ENCODE measurements around the gene LMF1. TPM values are rescaled to one million over a fixed set of nuclear protein-coding genes. Genes with fewer than 3 reads are reported as not detected.
"Not testable (repeated sequence)": the region's sequence is repeated elsewhere in the genome, so short reads cannot be mapped to it uniquely, and the experiment has no call there.

The LMF1 gene
- total RNA-seq, 1 donor from 2014 or later, result 21.4 TPM

DNA sequence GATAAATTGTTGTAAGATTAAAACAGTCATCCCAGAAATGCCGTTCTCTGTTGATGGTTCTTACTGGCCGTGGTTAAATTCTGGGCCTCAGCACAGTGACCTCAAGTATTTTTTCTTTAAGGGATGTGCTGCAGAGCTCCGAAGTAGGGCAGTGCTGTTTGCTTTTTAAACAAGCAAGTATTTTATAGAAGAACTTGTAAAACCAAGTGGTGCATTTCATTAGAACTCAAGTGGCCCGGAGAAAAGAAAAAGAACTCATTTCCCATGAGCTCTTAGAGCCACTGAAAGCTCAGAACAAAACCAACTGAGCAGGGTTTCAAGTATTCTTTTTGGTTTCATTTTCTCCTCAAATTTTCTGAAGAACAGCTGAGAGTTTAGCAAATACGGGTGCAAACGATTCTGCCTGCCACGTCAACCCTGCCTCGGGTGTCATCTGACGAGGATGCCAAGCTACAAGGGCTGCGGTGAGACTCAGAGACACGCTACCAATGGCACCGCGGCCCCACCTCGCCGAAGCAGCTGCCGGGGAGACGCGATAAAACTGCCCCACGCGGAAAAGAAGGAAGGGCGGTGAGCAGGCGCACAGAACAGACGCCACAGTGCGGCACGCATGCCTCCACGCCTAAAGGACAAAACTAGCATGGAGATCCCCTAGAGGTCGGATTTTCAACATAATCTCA, 6.3 kb downstream of the LMF1 start:
- H3K4me1 Mint-ChIP-seq (ENCODE audit: unreplicated experiment), result peaks cover 17% of the 10 kb centered on the region
- H3K9me3 Mint-ChIP-seq, result peaks cover 9% of the 10 kb centered on the region
- no peak for DNase-seq (ENCODE audit: extremely low spot score, unreplicated experiment)
- TF ChIP-seq, protein P1, sequence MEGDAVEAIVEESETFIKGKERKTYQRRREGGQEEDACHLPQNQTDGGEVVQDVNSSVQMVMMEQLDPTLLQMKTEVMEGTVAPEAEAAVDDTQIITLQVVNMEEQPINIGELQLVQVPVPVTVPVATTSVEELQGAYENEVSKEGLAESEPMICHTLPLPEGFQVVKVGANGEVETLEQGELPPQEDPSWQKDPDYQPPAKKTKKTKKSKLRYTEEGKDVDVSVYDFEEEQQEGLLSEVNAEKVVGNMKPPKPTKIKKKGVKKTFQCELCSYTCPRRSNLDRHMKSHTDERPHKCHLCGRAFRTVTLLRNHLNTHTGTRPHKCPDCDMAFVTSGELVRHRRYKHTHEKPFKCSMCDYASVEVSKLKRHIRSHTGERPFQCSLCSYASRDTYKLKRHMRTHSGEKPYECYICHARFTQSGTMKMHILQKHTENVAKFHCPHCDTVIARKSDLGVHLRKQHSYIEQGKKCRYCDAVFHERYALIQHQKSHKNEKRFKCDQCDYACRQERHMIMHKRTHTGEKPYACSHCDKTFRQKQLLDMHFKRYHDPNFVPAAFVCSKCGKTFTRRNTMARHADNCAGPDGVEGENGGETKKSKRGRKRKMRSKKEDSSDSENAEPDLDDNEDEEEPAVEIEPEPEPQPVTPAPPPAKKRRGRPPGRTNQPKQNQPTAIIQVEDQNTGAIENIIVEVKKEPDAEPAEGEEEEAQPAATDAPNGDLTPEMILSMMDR (conservative IDR thresholded peaks at IDR 0.05), result no peak
- H3K27ac Mint-ChIP-seq, result no peak overlapping the region
- H3K27me3 Mint-ChIP-seq, result no peaks in the 10 kb centered on the region
- no peak overlapping the region for H3K4me3 Mint-ChIP-seq
- H3K36me3 Mint-ChIP-seq, result peaks cover 22% of the 10 kb centered on the region

DNA sequence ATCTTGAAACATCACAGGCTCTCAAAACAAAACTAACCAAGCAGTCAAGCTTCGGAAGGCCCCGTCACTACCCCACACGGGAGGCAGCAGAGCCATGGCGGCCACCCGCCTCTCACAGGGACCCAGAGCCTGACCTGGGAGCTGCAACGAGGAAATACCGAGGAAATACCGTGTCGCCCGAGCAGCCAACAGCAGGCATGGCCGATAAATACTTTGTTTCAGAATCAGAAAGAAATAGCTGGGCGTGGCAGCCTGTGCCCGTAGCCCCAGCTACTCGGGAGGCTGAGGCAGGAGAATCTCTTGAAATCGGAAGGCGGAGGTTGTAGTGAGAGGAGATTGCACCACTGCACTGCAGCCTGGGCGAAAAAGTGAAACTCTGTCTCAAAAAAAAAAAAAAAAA, 6.9 kb downstream of the LMF1 start:
- Mint-ChIP-seq H3K27ac (no peak overlapping the region), H3K36me3 (peaks cover 22% of the 10 kb centered on the region), H3K4me3 (no peak overlapping the region)

DNA sequence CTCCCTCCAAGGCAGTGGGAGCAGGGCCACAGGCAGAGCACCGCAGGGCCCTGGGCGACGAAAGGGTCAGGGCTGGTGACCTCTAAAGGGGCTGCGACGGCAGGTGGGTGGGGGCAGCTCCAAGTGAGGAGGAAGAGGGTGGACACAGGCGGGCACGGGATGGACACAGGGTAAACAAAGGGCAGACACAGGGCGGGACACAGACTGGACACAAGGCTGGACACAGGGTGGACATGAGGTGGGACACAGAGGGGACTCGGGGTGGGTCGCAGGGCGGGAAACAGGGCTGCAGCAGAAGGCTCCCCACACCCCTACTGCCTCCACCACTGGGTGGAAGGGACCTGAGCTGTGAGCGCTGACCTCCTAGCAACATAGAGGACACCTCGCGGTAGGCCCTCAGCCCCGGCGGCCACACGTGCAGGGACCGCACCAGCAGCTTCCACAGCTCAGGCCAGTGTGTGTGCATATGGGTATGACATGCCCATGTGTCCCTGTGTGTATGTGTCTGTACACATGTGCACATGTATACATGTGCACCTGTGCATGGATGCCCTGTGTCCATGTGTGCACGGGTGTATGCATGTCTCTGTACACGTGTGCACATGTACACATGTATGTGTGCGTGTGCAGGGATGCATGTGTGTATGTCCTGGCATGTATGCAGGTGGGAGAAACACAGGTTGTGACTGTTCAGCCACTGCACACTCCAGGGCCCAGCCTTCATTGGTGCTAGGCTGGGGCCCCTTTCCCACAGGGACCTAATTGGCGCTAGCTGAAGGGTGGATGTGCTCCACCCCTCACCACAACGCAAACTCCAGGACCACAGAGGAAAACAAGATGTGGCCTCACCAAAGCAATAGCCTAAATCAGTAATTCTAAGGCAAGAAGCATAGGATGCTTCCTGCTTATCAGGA, 7.6 kb downstream of the LMF1 start:
- peaks cover 22% of the 10 kb centered on the region for H3K36me3 Mint-ChIP-seq
- H3K27ac Mint-ChIP-seq, result no peak overlapping the region
- H3K4me1 Mint-ChIP-seq (ENCODE audit: unreplicated experiment), result peaks cover 9% of the 10 kb centered on the region
- no peak overlapping the region for H3K4me3 Mint-ChIP-seq
- H3K9me3 Mint-ChIP-seq, result peaks cover 9% of the 10 kb centered on the region
- no peaks in the 10 kb centered on the region for H3K27me3 Mint-ChIP-seq
- no peak for DNase-seq (ENCODE audit: extremely low spot score, unreplicated experiment)
- TF ChIP-seq, protein P1 (conservative IDR thresholded peaks at IDR 0.05), result no peak

More for the DNA sequence above, 6.9 kb downstream of the LMF1 start:
- H3K27me3 Mint-ChIP-seq, result no peaks in the 10 kb centered on the region
- TF ChIP-seq, protein P1 (conservative IDR thresholded peaks at IDR 0.05), result no peak
- H3K4me1 Mint-ChIP-seq (ENCODE audit: unreplicated experiment), result peaks cover 16% of the 10 kb centered on the region
- DNase-seq (ENCODE audit: extremely low spot score, unreplicated experiment), result no peak
- peaks cover 9% of the 10 kb centered on the region for H3K9me3 Mint-ChIP-seq

DNA sequence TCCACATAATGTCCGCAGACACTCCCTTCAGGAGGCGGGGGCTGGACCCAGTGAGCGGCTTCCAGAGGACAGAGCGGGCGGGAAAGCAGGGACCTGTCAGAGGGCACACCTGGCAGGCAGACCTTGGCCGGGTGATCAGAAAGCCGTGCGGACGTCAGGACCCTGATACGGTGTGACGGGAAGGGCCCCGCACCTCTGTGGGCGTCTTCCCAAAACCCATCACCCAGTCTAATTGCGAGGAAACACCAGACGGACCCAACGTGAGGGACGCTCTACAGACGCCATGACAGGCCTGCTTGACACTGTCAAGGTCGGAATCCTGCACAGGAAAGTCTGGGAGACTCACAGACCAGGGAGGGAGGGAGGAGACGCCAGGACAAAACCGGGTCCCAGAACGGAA, 8.4 kb downstream of the LMF1 start:
- no peak overlapping the region for H3K27ac Mint-ChIP-seq
- TF ChIP-seq, protein P1 (conservative IDR thresholded peaks at IDR 0.05), result no peak
- DNase-seq (ENCODE audit: extremely low spot score, unreplicated experiment), result no peak
- peaks cover 9% of the 10 kb centered on the region for H3K9me3 Mint-ChIP-seq
- H3K27me3 Mint-ChIP-seq, result no peaks in the 10 kb centered on the region
- peaks cover 6% of the 10 kb centered on the region for H3K4me1 Mint-ChIP-seq (ENCODE audit: unreplicated experiment)
- peaks cover 24% of the 10 kb centered on the region for H3K36me3 Mint-ChIP-seq
- H3K4me3 Mint-ChIP-seq, result no peak overlapping the region

DNA sequence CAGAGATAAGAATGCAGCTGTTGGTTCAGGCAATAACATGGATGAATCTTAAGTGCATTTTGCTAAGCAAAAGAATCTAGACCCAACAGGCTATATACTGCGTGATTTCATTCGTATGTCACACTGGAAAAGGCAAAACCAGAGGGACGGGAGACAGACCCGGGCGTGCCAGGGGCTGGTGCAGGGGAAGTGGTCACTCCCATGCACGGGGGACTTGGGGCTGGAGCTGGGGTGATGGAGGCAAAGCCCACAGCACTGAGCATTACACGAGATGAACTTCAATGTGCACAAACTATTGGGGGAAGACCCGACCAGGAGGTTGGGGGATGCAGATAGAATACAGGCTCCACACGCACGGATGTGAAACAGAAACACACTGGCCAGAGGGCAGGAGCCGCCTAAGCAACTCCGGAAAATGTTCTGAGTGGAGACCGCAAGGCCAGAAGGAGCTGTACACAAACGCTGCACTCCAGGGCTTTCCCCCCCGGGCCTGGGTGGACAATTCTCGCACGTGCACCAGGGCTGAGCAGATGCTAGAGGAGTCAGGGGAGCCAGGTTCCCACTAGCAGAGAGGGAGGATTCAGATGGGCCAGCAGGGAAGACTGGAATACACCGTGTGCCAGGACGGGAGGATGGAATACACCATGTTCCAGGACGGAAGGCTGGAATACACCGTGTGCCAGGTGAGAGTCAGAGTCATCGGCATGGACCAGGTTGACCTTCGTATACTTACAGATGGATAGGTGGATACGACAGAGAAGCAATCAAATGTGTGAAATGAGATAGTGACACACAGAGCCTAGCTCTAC, 11.3 kb downstream of the LMF1 start:
- peaks cover 6% of the 10 kb centered on the region for H3K4me1 Mint-ChIP-seq (ENCODE audit: unreplicated experiment)
- H3K27me3 Mint-ChIP-seq, result no peaks in the 10 kb centered on the region
- TF ChIP-seq, protein P1 (conservative IDR thresholded peaks at IDR 0.05), result no peak

DNA sequence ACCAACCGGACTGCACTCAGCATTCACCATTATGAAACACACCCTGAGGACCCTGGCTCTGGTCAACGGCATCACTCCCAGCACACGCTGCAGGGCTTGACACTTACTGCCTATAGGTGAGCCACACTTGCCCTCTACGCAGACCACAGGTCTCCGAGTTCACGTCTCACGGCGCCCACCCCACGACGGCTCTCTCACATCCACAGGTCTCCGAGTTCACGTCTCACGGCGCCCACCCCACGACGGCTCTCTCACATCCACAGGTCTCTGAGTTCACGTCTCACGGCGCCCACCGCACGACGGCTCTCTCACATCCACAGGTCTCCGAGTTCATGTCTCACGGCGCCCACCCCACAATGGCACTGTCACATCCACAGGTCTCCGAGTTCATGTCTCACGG, 15.0 kb downstream of the LMF1 start:
- H3K27me3 Mint-ChIP-seq; H3K9me3 Mint-ChIP-seq; H3K4me1 Mint-ChIP-seq (ENCODE audit: unreplicated experiment); H3K4me3 Mint-ChIP-seq; H3K27ac Mint-ChIP-seq; DNase-seq (ENCODE audit: extremely low spot score, unreplicated experiment): not testable (repeated sequence)
- H3K36me3 Mint-ChIP-seq, result peaks cover 13% of the 10 kb centered on the region

More for the DNA sequence above, 11.3 kb downstream of the LMF1 start:
- Mint-ChIP-seq H3K27ac (peak overlapping the region; percentile 34), H3K4me3 (no peak overlapping the region), H3K9me3 (no peaks in the 10 kb centered on the region), H3K36me3 (peaks cover 9% of the 10 kb centered on the region)
- DNase-seq (ENCODE audit: extremely low spot score, unreplicated experiment), result no peak

DNA sequence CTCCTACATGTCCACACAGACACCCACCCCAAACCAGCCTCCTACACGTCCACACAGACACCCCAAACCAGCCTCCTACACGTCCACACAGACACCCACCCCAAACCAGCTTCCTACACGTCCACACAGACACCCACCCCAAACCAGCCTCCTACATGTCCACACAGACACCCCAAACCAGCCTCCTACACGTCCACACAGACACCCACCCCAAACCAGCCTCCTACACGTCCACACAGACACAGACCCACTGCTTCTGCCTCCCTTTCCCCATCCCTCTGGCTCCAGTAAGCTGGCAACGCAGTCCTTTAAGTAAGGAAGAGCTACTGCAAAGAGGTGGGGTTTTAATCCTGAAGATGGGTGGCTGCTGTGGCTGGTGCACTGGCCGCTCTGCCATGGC, 17.0 kb downstream of the LMF1 start:
- not testable (repeated sequence) for H3K9me3 Mint-ChIP-seq; H3K4me3 Mint-ChIP-seq; DNase-seq (ENCODE audit: extremely low spot score, unreplicated experiment); H3K4me1 Mint-ChIP-seq (ENCODE audit: unreplicated experiment); H3K27ac Mint-ChIP-seq; H3K27me3 Mint-ChIP-seq
- H3K36me3 Mint-ChIP-seq, result peaks cover 13% of the 10 kb centered on the region
